KOPT-K1 (cell line): ENCODE data around the gene AMZ1.

Source experiments
- H3K27ac ChIP-seq: fragments of 200-600 bp; sonication (generic); 2 replicates; pipeline ENCODE4 v1.5.1; 2016; ENCODE audit warnings: antibody characterized with exemption, mild to moderate bottlenecking, low read depth, low read length; ENCODE audit not compliant: poor library complexity, severe bottlenecking
- H3K36me3 ChIP-seq: fragments of 200-600 bp; sonication (generic); 2 replicates; pipeline ENCODE4 v1.5.1; 2017; ENCODE audit warnings: antibody characterized with exemption, mild to moderate bottlenecking, low read length, moderate library complexity; ENCODE audit not compliant: insufficient read depth
- H3K9me3 ChIP-seq: fragments of 200-600 bp; sonication (generic); 2 replicates; pipeline ENCODE4 v1.5.1; 2017; ENCODE audit warnings: antibody characterized with exemption, low read length, mild to moderate bottlenecking; ENCODE audit not compliant: insufficient read depth, poor library complexity, severe bottlenecking

Gene AMZ1

GRCh38 chr7:2659556-2660358 lies 28.2 kb upstream of the AMZ1 start:
- Histone ChIP-seq H3K9me3 (no peaks in the 10 kb centered on the region), H3K36me3 (no peaks in the 10 kb centered on the region; the same call in 1 of the 2 replicates), H3K27ac (no peak overlapping the region)

GRCh38 chr7:2660359-2661095 lies 27.5 kb upstream of the AMZ1 start:
- H3K36me3 ChIP-seq, result no peaks in the 10 kb centered on the region; the same call in 1 of the 2 replicates
- H3K27ac ChIP-seq, result no peak overlapping the region
- H3K9me3 ChIP-seq, result no peaks in the 10 kb centered on the region

- Histone ChIP-seq H3K36me3 (no peaks in the 10 kb centered on the region; the same call in 1 of the 2 replicates), H3K9me3 (no peaks in the 10 kb centered on the region), H3K27ac (no peak overlapping the region)
Observed at GRCh38 chr7:2661096-2661449, 26.9 kb upstream of the AMZ1 start.

- no peak overlapping the region for H3K27ac ChIP-seq
- no peaks in the 10 kb centered on the region; the same call in 1 of the 2 replicates for H3K36me3 ChIP-seq
- no peaks in the 10 kb centered on the region for H3K9me3 ChIP-seq
Observed at GRCh38 chr7:2661602-2662272, 26.3 kb upstream of the AMZ1 start.

- Histone ChIP-seq H3K27ac (no peak overlapping the region), H3K36me3 (no peaks in the 10 kb centered on the region; the same call in 1 of the 2 replicates), H3K9me3 (no peaks in the 10 kb centered on the region)
Observed at GRCh38 chr7:2662273-2663120, 25.5 kb upstream of the AMZ1 start.

GRCh38 chr7:2663121-2663886 lies 24.7 kb upstream of the AMZ1 start:
- H3K36me3 ChIP-seq, result no peaks in the 10 kb centered on the region; the same call in 1 of the 2 replicates
- H3K9me3 ChIP-seq, result no peaks in the 10 kb centered on the region
- H3K27ac ChIP-seq, result no peak overlapping the region

- Histone ChIP-seq H3K27ac (no peak overlapping the region), H3K9me3 (no peaks in the 10 kb centered on the region), H3K36me3 (no peaks in the 10 kb centered on the region; the same call in 1 of the 2 replicates)
Observed at GRCh38 chr7:2663960-2664359, 24.0 kb upstream of the AMZ1 start.

GRCh38 chr7:2665359-2665791 lies 22.6 kb upstream of the AMZ1 start:
- no peak overlapping the region for H3K27ac ChIP-seq
- no peaks in the 10 kb centered on the region for H3K9me3 ChIP-seq
- no peaks in the 10 kb centered on the region; the same call in 1 of the 2 replicates for H3K36me3 ChIP-seq

- H3K36me3 ChIP-seq, result no peaks in the 10 kb centered on the region; the same call in 1 of the 2 replicates
- H3K27ac ChIP-seq, result no peak overlapping the region
- H3K9me3 ChIP-seq, result no peaks in the 10 kb centered on the region
Observed at GRCh38 chr7:2666155-2666554, 21.8 kb upstream of the AMZ1 start.

- H3K27ac ChIP-seq, result no peak overlapping the region
- no peaks in the 10 kb centered on the region; the same call in 1 of the 2 replicates for H3K36me3 ChIP-seq
- no peaks in the 10 kb centered on the region for H3K9me3 ChIP-seq
Observed at GRCh38 chr7:2666588-2667250, 21.3 kb upstream of the AMZ1 start.

- Histone ChIP-seq H3K27ac (no peak overlapping the region), H3K36me3 (no peaks in the 10 kb centered on the region), H3K9me3 (no peaks in the 10 kb centered on the region)
Observed at GRCh38 chr7:2667843-2668242, 20.2 kb upstream of the AMZ1 start.

GRCh38 chr7:2668401-2668800 lies 19.6 kb upstream of the AMZ1 start:
- H3K9me3 ChIP-seq, result no peaks in the 10 kb centered on the region
- no peaks in the 10 kb centered on the region for H3K36me3 ChIP-seq
- H3K27ac ChIP-seq, result no peak overlapping the region

GRCh38 chr7:2670171-2670570 lies 17.8 kb upstream of the AMZ1 start:
- Histone ChIP-seq H3K36me3 (no peaks in the 10 kb centered on the region), H3K27ac (no peak overlapping the region), H3K9me3 (peaks cover 4% of the 10 kb centered on the region)
